HG03565 (cell line): ENCODE measurements around the gene PLP1.
"Not testable (repeated sequence)": the region's sequence is repeated elsewhere in the genome, so short reads cannot be mapped to it uniquely, and the experiment has no call there.

Experiments used
- ATAC-seq: cut with Tn5 transposase; IDR thresholded peaks from one replicate; pipeline ENCODE4 v1.9.1; 2021; ENCODE audit warnings: mild to moderate bottlenecking, moderate library complexity; ENCODE audit not compliant: unreplicated experiment

Gene PLP1

GRCh38 chrX:103776546-103776945, at the start of gene PLP1:
Gene PLP1 (plus strand): TSS chrX:103776840. CDS start chrX:103776996, 156 bp downstream.
- no peak for ATAC-seq

- ATAC-seq = no peak
These were observed 49.5 kb upstream of the PLP1 start for GRCh38 chrX:103727115-103727514.

GRCh38 chrX:103729015-103729414, 47.6 kb upstream of the PLP1 start:
- no peak for ATAC-seq

GRCh38 chrX:103730147-103730795, 46.4 kb upstream of the PLP1 start:
- ATAC-seq = no peak

GRCh38 chrX:103730796-103731493, 45.7 kb upstream of the PLP1 start:
- ATAC-seq = no peak

GRCh38 chrX:103733017-103733416, 43.6 kb upstream of the PLP1 start:
- no peak for ATAC-seq

- ATAC-seq = no peak
These were observed 42.4 kb upstream of the PLP1 start for GRCh38 chrX:103734125-103734760.

- no peak for ATAC-seq
These were observed 38.9 kb upstream of the PLP1 start for GRCh38 chrX:103737696-103738095.

- no peak for ATAC-seq
These were observed 37.2 kb upstream of the PLP1 start for GRCh38 chrX:103739421-103739820.

- no peak for ATAC-seq
These were observed 34.8 kb upstream of the PLP1 start for GRCh38 chrX:103741879-103742278.

- ATAC-seq = no peak
These were observed 34.3 kb upstream of the PLP1 start for GRCh38 chrX:103742339-103742738.

- no peak for ATAC-seq
These were observed 29.5 kb upstream of the PLP1 start for GRCh38 chrX:103747163-103747562.

GRCh38 chrX:103754401-103754800, 22.2 kb upstream of the PLP1 start:
- no peak for ATAC-seq

GRCh38 chrX:103756736-103757135, 19.9 kb upstream of the PLP1 start:
- ATAC-seq = no peak

- no peak for ATAC-seq
These were observed 18.1 kb upstream of the PLP1 start for GRCh38 chrX:103758555-103758954.

GRCh38 chrX:103763541-103763940, 13.1 kb upstream of the PLP1 start:
- ATAC-seq = not testable (repeated sequence)

GRCh38 chrX:103766813-103767555, 9.7 kb upstream of the PLP1 start:
- not testable (repeated sequence) for ATAC-seq

GRCh38 chrX:103773445-103773844, 3.2 kb upstream of the PLP1 start:
- no peak for ATAC-seq

GRCh38 chrX:103774070-103774642, 2.5 kb upstream of the PLP1 start:
- no peak for ATAC-seq

GRCh38 chrX:103779141-103779789, 2.6 kb downstream of the PLP1 start:
- ATAC-seq = no peak
